Neural progenitor cell (in vitro differentiated cells): ENCODE data around the gene CELSR1. TPM values are rescaled to one million over a fixed set of nuclear protein-coding genes. Genes with fewer than 3 reads are reported as not detected.
"Not testable (repeated sequence)": the region's sequence is repeated elsewhere in the genome, so short reads cannot be mapped to it uniquely, and the experiment has no call there.

Experiments used
- DNase-seq: peaks from one replicate; pipeline ENCODE4 v3.0.0-alpha.2; 2016; ENCODE audit warnings: low spot score
- H2AFZ ChIP-seq: fragments of 200-600 bp; sonication (generic); replicated peaks from 2 replicates; pipeline ENCODE4 v1.6.1; 2016; ENCODE audit warnings: antibody characterized with exemption
- H3F3A ChIP-seq: fragments of 200-600 bp; sonication (generic); 2 replicates; pipeline ENCODE4 v1.6.1; 2016; ENCODE audit warnings: antibody characterized with exemption, low read depth
- H3K27ac ChIP-seq: fragments of 200-600 bp; sonication (generic); 2 replicates; pipeline ENCODE4 v1.5.1; 2016; ENCODE audit warnings: mild to moderate bottlenecking
- H3K27me3 ChIP-seq: fragments of 200-600 bp; sonication (generic); 2 replicates; pipeline ENCODE4 v1.6.1; 2016; ENCODE audit warnings: mild to moderate bottlenecking, moderate library complexity
- H3K36me3 ChIP-seq: fragments of 200-600 bp; sonication (generic); 2 replicates; pipeline ENCODE4 v1.5.1; 2016
- H3K4me1 ChIP-seq: fragments of 200-600 bp; sonication (generic); 2 replicates; pipeline ENCODE4 v1.6.1; 2016; ENCODE audit warnings: mixed run types
- H3K4me2 ChIP-seq: fragments of 200-600 bp; sonication (generic); 2 replicates; pipeline ENCODE4 v1.6.1; 2016
- H3K4me3 ChIP-seq: fragments of 200-600 bp; sonication (generic); 2 replicates; pipeline ENCODE4 v1.5.1; 2016
- H3K79me2 ChIP-seq: fragments of 200-600 bp; sonication (generic); 2 replicates; pipeline ENCODE4 v1.6.1; 2016; ENCODE audit warnings: low read depth
- H3K9ac ChIP-seq: fragments of 200-600 bp; sonication (generic); 2 replicates; pipeline ENCODE4 v1.6.1; 2016
- H3K9me3 ChIP-seq: fragments of 200-600 bp; sonication (generic); 2 replicates; pipeline ENCODE4 v1.5.1; 2016; ENCODE audit warnings: low read depth
- H4K20me1 ChIP-seq: fragments of 200-600 bp; sonication (generic); 2 replicates; pipeline ENCODE4 v1.6.1; 2016; ENCODE audit warnings: low read depth
- H3K27ac Mint-ChIP-seq: 3 replicates; pipeline ENCODE4 v1.8.0; 2021; ENCODE audit warnings: mixed read lengths
- H3K27me3 Mint-ChIP-seq: 2 replicates; pipeline ENCODE4 v1.8.0; 2022; ENCODE audit warnings: low read depth, mild to moderate bottlenecking, inconsistent platforms, moderate library complexity, mixed read lengths; ENCODE audit not compliant: insufficient read depth
- H3K36me3 Mint-ChIP-seq: 3 replicates; pipeline ENCODE4 v1.8.0; 2021; ENCODE audit warnings: mixed read lengths
- H3K4me1 Mint-ChIP-seq: 3 replicates; pipeline ENCODE4 v1.8.0; 2021; ENCODE audit warnings: mixed read lengths
- H3K4me3 Mint-ChIP-seq: 3 replicates; pipeline ENCODE4 v1.8.0; 2021; ENCODE audit warnings: mild to moderate bottlenecking, moderate library complexity, mixed read lengths
- H3K9me3 Mint-ChIP-seq: 3 replicates; pipeline ENCODE4 v1.8.0; 2020; ENCODE audit warnings: mixed read lengths
- CTCF ChIP-seq: fragments of 200-600 bp; sonication (generic); IDR thresholded peaks from 2 replicates; pipeline ENCODE4 v1.5.1; 2017; ENCODE audit warnings: antibody characterized with exemption, mild to moderate bottlenecking
- EZH2 ChIP-seq: fragments of 200-600 bp; sonication (generic); IDR thresholded peaks from 2 replicates; pipeline ENCODE4 v1.6.1; 2017; ENCODE audit warnings: antibody characterized with exemption, mild to moderate bottlenecking, moderate library complexity
- EZH2phosphoT487 ChIP-seq: fragments of 200-600 bp; sonication (generic); IDR thresholded peaks from 2 replicates; pipeline ENCODE4 v1.6.1; 2017; ENCODE audit warnings: antibody characterized with exemption
- total RNA-seq: library from RNA; depleted of rRNA; stranded (reverse); fragments of >200 nt; gene quantifications from 2 replicates; pipeline ENCODE4 v1.2.3, GENCODE V29; 2015; ENCODE audit warnings: low replicate concordance

CELSR1 gene
- total RNA-seq, 1 donor from 2014 or later = 12.3 TPM

- H3K9me3 Mint-ChIP-seq = no peaks in the 10 kb centered on the region
- peaks cover 7% of the 10 kb centered on the region for H3K36me3 Mint-ChIP-seq
- H3K27me3 Mint-ChIP-seq = peaks cover 4% of the 10 kb centered on the region
- Histone ChIP-seq H3K4me2 (no peak overlapping the region), H3K79me2 (no peaks in the 10 kb centered on the region), H2AFZ (no peak overlapping the region), H3K27ac (no peak overlapping the region), H3K9me3 (no peaks in the 10 kb centered on the region), H3K36me3 (no peaks in the 10 kb centered on the region), H3K9ac (no peak overlapping the region), H3F3A (no peaks in the 10 kb centered on the region), H3K4me3 (no peak overlapping the region), H3K27me3 (no peaks in the 10 kb centered on the region), H3K4me1 (no peaks in the 10 kb centered on the region), H4K20me1 (no peaks in the 10 kb centered on the region)
- no peak overlapping the region for H3K27ac Mint-ChIP-seq
- no peak for DNase-seq
- no peak for TF ChIP-seq EZH2phosphoT487
- no peak for TF ChIP-seq EZH2
- TF ChIP-seq CTCF = no peak
- H3K4me1 Mint-ChIP-seq = no peaks in the 10 kb centered on the region
- H3K4me3 Mint-ChIP-seq = no peak overlapping the region
Observed at GRCh38 chr22:46399251-46400024, 138.0 kb downstream of the CELSR1 start.

GRCh38 chr22:46397951-46398350 lies 139.5 kb downstream of the CELSR1 start:
- H3K36me3 Mint-ChIP-seq = peaks cover 9% of the 10 kb centered on the region
- Histone ChIP-seq H3K4me2 (no peak overlapping the region), H2AFZ (no peak overlapping the region), H3K4me3 (no peak overlapping the region), H3K27ac (no peak overlapping the region), H3K9ac (no peak overlapping the region), H3K9me3 (no peaks in the 10 kb centered on the region), H3K36me3 (no peaks in the 10 kb centered on the region), H3K27me3 (no peaks in the 10 kb centered on the region), H3K4me1 (no peaks in the 10 kb centered on the region), H3K79me2 (no peaks in the 10 kb centered on the region), H3F3A (no peaks in the 10 kb centered on the region), H4K20me1 (no peaks in the 10 kb centered on the region)
- no peak for TF ChIP-seq EZH2phosphoT487
- no peak for TF ChIP-seq CTCF
- TF ChIP-seq EZH2 = no peak
- H3K27me3 Mint-ChIP-seq = peaks cover 2% of the 10 kb centered on the region
- no peak overlapping the region for H3K27ac Mint-ChIP-seq
- no peaks in the 10 kb centered on the region for H3K9me3 Mint-ChIP-seq
- H3K4me3 Mint-ChIP-seq = no peak overlapping the region
- no peaks in the 10 kb centered on the region for H3K4me1 Mint-ChIP-seq
- DNase-seq = no peak

GRCh38 chr22:46397514-46397913 lies 139.9 kb downstream of the CELSR1 start:
- no peaks in the 10 kb centered on the region for H3K4me1 ChIP-seq
- no peaks in the 10 kb centered on the region for H3K9me3 ChIP-seq
- Mint-ChIP-seq H3K4me3 (no peak overlapping the region), H3K9me3 (no peaks in the 10 kb centered on the region), H3K36me3 (peaks cover 8% of the 10 kb centered on the region), H3K4me1 (no peaks in the 10 kb centered on the region), H3K27me3 (peaks cover 2% of the 10 kb centered on the region), H3K27ac (no peak overlapping the region)
- TF ChIP-seq EZH2phosphoT487 = no peak
- no peak for TF ChIP-seq EZH2
- H2AFZ ChIP-seq = no peak overlapping the region
- no peak overlapping the region for H3K9ac ChIP-seq
- no peak overlapping the region for H3K4me2 ChIP-seq
- H3K79me2 ChIP-seq = no peaks in the 10 kb centered on the region
- no peak overlapping the region for H3K4me3 ChIP-seq
- no peaks in the 10 kb centered on the region for H3K27me3 ChIP-seq
- H3K36me3 ChIP-seq = no peaks in the 10 kb centered on the region
- no peaks in the 10 kb centered on the region for H3F3A ChIP-seq
- H4K20me1 ChIP-seq = no peaks in the 10 kb centered on the region
- H3K27ac ChIP-seq = no peak overlapping the region
- DNase-seq = no peak

- H3K27ac ChIP-seq, H3K4me2 ChIP-seq, H3K4me3 Mint-ChIP-seq, H3F3A ChIP-seq, H3K4me3 ChIP-seq, DNase-seq, H4K20me1 ChIP-seq, H3K79me2 ChIP-seq, H3K9me3 Mint-ChIP-seq, H3K4me1 Mint-ChIP-seq, H2AFZ ChIP-seq, H3K36me3 ChIP-seq, H3K27me3 Mint-ChIP-seq, H3K9ac ChIP-seq, H3K4me1 ChIP-seq, H3K9me3 ChIP-seq, H3K27ac Mint-ChIP-seq, H3K27me3 ChIP-seq: not testable (repeated sequence)
- H3K36me3 Mint-ChIP-seq = peaks cover 12% of the 10 kb centered on the region
Observed at GRCh38 chr22:46397049-46397448, 140.4 kb downstream of the CELSR1 start.
